HCT116 (cell line): ENCODE measurements around the gene CD74. TPM values are rescaled to one million over a fixed set of nuclear protein-coding genes. Genes with fewer than 3 reads are reported as not detected.

Experiments
- ATAC-seq: fragments of 200-7000 bp; cut with Tn5 transposase; 2 replicates; pipeline ENCODE4 v1.9.1; 2020; ENCODE audit warnings: mild to moderate bottlenecking, moderate library complexity
- BruUV-seq: library from RNA; stranded (reverse); fragments of 400-500 nt; replicated peaks from 2 replicates; lab custom pipeline; 2021; lab: Mats Ljungman, UMichigan
- CTCF ChIA-PET: fragments of 300-600 bp; sonication (Branson Sonifier 250); formaldehyde crosslinking; loops from one replicate; lab custom pipeline; 2021; ENCODE audit warnings: antibody characterized with exemption; lab: Charles Lee
- POLR2A ChIA-PET: fragments of 300-600, 350-600 bp; sonication (Branson Sonifier 250); formaldehyde crosslinking; loops from one replicate; lab custom pipeline; 2021; ENCODE audit warnings: antibody characterized with exemption; lab: Charles Lee
- RAD21 ChIA-PET, 2 experiments: fragments of 300-600 bp; sonication (Branson Sonifier 250); formaldehyde crosslinking; loops; one replicate each; lab custom pipeline; 2023; ENCODE audit warnings: low total read pairs in 2 of 2; ENCODE audit not compliant: uncharacterized antibody in 2 of 2, unreplicated experiment in 2 of 2, low non-redundant PET in 1 of 2; lab: Charles Lee
- DNase-seq: peaks from one replicate; pipeline ENCODE4 v3.0.0-alpha.2; 2010; ENCODE audit warnings: low read depth, low spot score
- H2AFZ ChIP-seq: fragments of 200-600 bp; shearing (Covaris generic), sonication (generic); 2 replicates; pipeline ENCODE4 v1.6.1; 2017; ENCODE audit warnings: low read depth, mixed run types, mixed read lengths, antibody characterized with exemption, low read length; ENCODE audit not compliant: poor library complexity, severe bottlenecking
- H3K27ac ChIP-seq: 2 replicates; pipeline ENCODE4 v1.5.1; 2012; ENCODE audit warnings: low read depth, low read length
- H3K27me3 ChIP-seq: fragments of 200-600 bp; sonication (generic); 2 replicates; pipeline ENCODE4 v1.6.1; 2016; ENCODE audit warnings: mixed run types, low read length, mixed read lengths; ENCODE audit not compliant: insufficient read depth
- H3K36me3 ChIP-seq, 2 experiments: fragments of 200-500 bp in 1 of 2; fragments of 200-600 bp in 1 of 2; sonication (Bioruptor generic) in 1 of 2; sonication (generic) in 1 of 2; 2 replicates each; pipeline versions ENCODE4 v1.5.1 to v1.6.1; 2014 to 2016; ENCODE audit warnings: low read length in 2 of 2, inconsistent platforms in 1 of 2, mixed read lengths in 1 of 2, mixed run types in 1 of 2; ENCODE audit not compliant: insufficient read depth in 2 of 2, control insufficient read depth in 1 of 2
- H3K4me1 ChIP-seq, 2 experiments: fragments of 200-600 bp in 1 of 2; sonication (generic) in 1 of 2; 2 replicates each; pipeline versions ENCODE4 v1.5.1 to v1.6.1; 2012 to 2017; ENCODE audit warnings: low read length in 2 of 2, inconsistent platforms in 1 of 2, mild to moderate bottlenecking in 1 of 2, mixed read lengths in 1 of 2, mixed run types in 1 of 2, moderate library complexity in 1 of 2; ENCODE audit not compliant: insufficient read depth in 2 of 2, control insufficient read depth in 1 of 2
- H3K4me2 ChIP-seq: fragments of 200-600 bp; sonication (generic); 2 replicates; pipeline ENCODE4 v1.6.1; 2017; ENCODE audit warnings: mixed run types, low read length, mixed read lengths
- H3K4me3 ChIP-seq, 2 experiments: fragments of 200-600 bp in 1 of 2; sonication (generic) in 1 of 2; replicated peaks in 1 of 2; 2 replicates each; pipeline ENCODE4 v1.5.1; 2011 to 2016; ENCODE audit warnings: low read length in 2 of 2, control low read depth in 1 of 2, low read depth in 1 of 2, mild to moderate bottlenecking in 1 of 2, mixed read lengths in 1 of 2, mixed run types in 1 of 2
- H3K79me2 ChIP-seq: fragments of 200-600 bp; sonication (generic); 2 replicates; pipeline ENCODE4 v1.6.1; 2017; ENCODE audit warnings: mild to moderate bottlenecking, mixed run types, low read length, moderate library complexity, mixed read lengths; ENCODE audit not compliant: insufficient read depth
- H3K9ac ChIP-seq: fragments of 200-600 bp; sonication (generic); 2 replicates; pipeline ENCODE4 v1.6.1; 2016; ENCODE audit warnings: low read length, mixed read lengths
- H3K9me2 ChIP-seq: fragments of 200-600 bp; sonication (generic), shearing (Covaris generic); 2 replicates; pipeline ENCODE4 v1.6.1; 2017; ENCODE audit warnings: mixed run types, mild to moderate bottlenecking, moderate library complexity; ENCODE audit not compliant: insufficient read depth
- H3K9me3 ChIP-seq, 2 experiments: fragments of 200-500 bp in 1 of 2; fragments of 200-600 bp in 1 of 2; sonication (Bioruptor generic) in 1 of 2; sonication (generic) in 1 of 2; 2 replicates each; pipeline ENCODE4 v1.6.1; 2014 to 2017; ENCODE audit warnings: low read length in 2 of 2, mixed read lengths in 2 of 2, inconsistent platforms in 1 of 2, low read depth in 1 of 2, mild to moderate bottlenecking in 1 of 2, mixed run types in 1 of 2, moderate library complexity in 1 of 2; ENCODE audit not compliant: control insufficient read depth in 1 of 2, insufficient read depth in 1 of 2
- H4K20me1 ChIP-seq: fragments of 200-600 bp; sonication (generic), shearing (Covaris generic); 2 replicates; pipeline ENCODE4 v1.6.1; 2017; ENCODE audit warnings: mixed run types, mild to moderate bottlenecking, moderate library complexity; ENCODE audit not compliant: insufficient read depth
- CBX3 ChIP-seq: IDR thresholded peaks from 2 replicates; pipeline ENCODE4 v1.6.1; 2012; ENCODE audit warnings: low read depth
- CEBPB ChIP-seq: IDR thresholded peaks from 2 replicates; pipeline ENCODE4 v1.6.1; 2012; ENCODE audit warnings: low read depth
- EGR1 ChIP-seq: IDR thresholded peaks from 2 replicates; pipeline ENCODE4 v1.6.1; 2012; ENCODE audit warnings: low read depth
- EZH2 ChIP-seq: fragments of 200-600 bp; sonication (generic); IDR thresholded peaks from 2 replicates; pipeline ENCODE4 v1.6.1; 2017; ENCODE audit warnings: antibody characterized with exemption, mixed run types
- EZH2phosphoT487 ChIP-seq: fragments of 200-600 bp; IDR thresholded peaks from 2 replicates; pipeline ENCODE4 v1.6.1; 2018; ENCODE audit warnings: antibody characterized with exemption, borderline replicate concordance
- FOSL1 ChIP-seq: IDR thresholded peaks from 2 replicates; pipeline ENCODE4 v1.6.1; 2012; ENCODE audit warnings: low read depth
- MAX ChIP-seq: IDR thresholded peaks from 2 replicates; pipeline ENCODE4 v1.6.1; 2012
- POLR2AphosphoS5 ChIP-seq: IDR thresholded peaks from 2 replicates; pipeline ENCODE4 v1.6.1; 2011; ENCODE audit warnings: mild to moderate bottlenecking, low read depth, low read length, moderate library complexity
- SIN3A ChIP-seq: IDR thresholded peaks from 2 replicates; pipeline ENCODE4 v1.6.1; 2012; ENCODE audit warnings: low read depth
- SP1 ChIP-seq: IDR thresholded peaks from 2 replicates; pipeline ENCODE4 v1.6.1; 2012; ENCODE audit warnings: low read depth
- SRF ChIP-seq: IDR thresholded peaks from 2 replicates; pipeline ENCODE4 v1.6.1; 2012; ENCODE audit warnings: low read depth
- TCF7L2 ChIP-seq: IDR thresholded peaks from 2 replicates; pipeline ENCODE4 v1.7.0; 2011; ENCODE audit warnings: borderline replicate concordance, inconsistent platforms; ENCODE audit not compliant: insufficient read depth, insufficient read length; ENCODE audit errors: extremely low read depth
- YY1 ChIP-seq: IDR thresholded peaks from 2 replicates; pipeline ENCODE4 v1.6.1; 2011; ENCODE audit warnings: low read length, low read depth, moderate library complexity, mild to moderate bottlenecking; ENCODE audit not compliant: insufficient replicate concordance; ENCODE audit errors: extremely low read depth
- ZBTB33 ChIP-seq: IDR thresholded peaks from 2 replicates; pipeline ENCODE4 v1.6.1; 2011; ENCODE audit warnings: mild to moderate bottlenecking, low read length, moderate library complexity; ENCODE audit not compliant: insufficient replicate concordance; ENCODE audit errors: extremely low read depth
- ZFX ChIP-seq: fragments of 450-650 bp; IDR thresholded peaks from 2 replicates; pipeline ENCODE4 v1.6.1; 2017
- ZNF274 ChIP-seq: fragments of 200-500 bp; sonication (Bioruptor generic); IDR thresholded peaks from 2 replicates; pipeline ENCODE4 v1.6.1; 2014; ENCODE audit warnings: mild to moderate bottlenecking, low read depth, low read length, inconsistent platforms
- intact Hi-C: fragments of 100-400 bp; cut with micrococcal nuclease; formaldehyde crosslinking; loops from 2 replicates; pipeline ENCODE4 v1.10.0; 2022
- total RNA-seq: library from RNA; stranded (reverse); gene quantifications from one replicate; pipeline ENCODE4 v1.2.1, GENCODE V29; 2021; ENCODE audit not compliant: unreplicated experiment
- TF ChIP-seq, protein P1 (sequence below): IDR thresholded peaks from 2 replicates; pipeline ENCODE4 v1.6.1; 2012
- TF ChIP-seq, protein P2 (sequence below), 3 experiments: fragments of 200-600 bp in 1 of 3; sonication (generic) in 1 of 3; IDR thresholded peaks in 2 of 3; conservative IDR thresholded peaks in 1 of 3; 2 replicates each; pipeline ENCODE4 v1.5.1; 2012 to 2017; ENCODE audit warnings: low read depth in 2 of 3, low read length in 2 of 3, antibody characterized with exemption in 1 of 3, borderline replicate concordance in 1 of 3, control low read depth in 1 of 3, mild to moderate bottlenecking in 1 of 3, mixed read lengths in 1 of 3, mixed run types in 1 of 3, moderate library complexity in 1 of 3; ENCODE audit not compliant: insufficient read depth in 1 of 3
- TF ChIP-seq, protein P3 (sequence below): IDR thresholded peaks from 2 replicates; pipeline ENCODE4 v1.6.1; 2012; ENCODE audit warnings: low read depth

CD74 gene
- total RNA-seq, 1 experiment from 2014 or later, result 8.9 TPM

GRCh38 chr5:150428106-150428876, 15.6 kb upstream of the CD74 start:
- Histone ChIP-seq H3K36me3 (no peaks in the 10 kb centered on the region), H3K4me3 (no peak overlapping the region), H2AFZ (no peak overlapping the region), H4K20me1 (no peaks in the 10 kb centered on the region), H3K4me1 (no peaks in the 10 kb centered on the region), H3K9me2 (no peaks in the 10 kb centered on the region), H3K4me2 (no peak overlapping the region), H3K79me2 (no peaks in the 10 kb centered on the region), H3K27me3 (no peaks in the 10 kb centered on the region), H3K27ac (no peak overlapping the region; the same call in 1 of the 2 replicates), H3K9me3 (no peaks in the 10 kb centered on the region), H3K9ac (no peak overlapping the region)
- intact Hi-C loops, result no loop called here
- POLR2A ChIA-PET, result no interaction called here
- ATAC-seq (peak; percentile 29; the same call in 1 of the 2 replicates), DNase-seq (no peak)
- CTCF ChIA-PET, result no interaction called here
- no TSS peak for BruUV-seq
- RAD21 ChIA-PET, result no interaction called here
- no peak for TF ChIP-seq SRF
- TF ChIP-seq CEBPB, result no peak
- no peak for TF ChIP-seq EZH2phosphoT487
- TF ChIP-seq CBX3, result no peak
- no peak for TF ChIP-seq SP1
- TF ChIP-seq FOSL1, result no peak
- TF ChIP-seq, protein P1, sequence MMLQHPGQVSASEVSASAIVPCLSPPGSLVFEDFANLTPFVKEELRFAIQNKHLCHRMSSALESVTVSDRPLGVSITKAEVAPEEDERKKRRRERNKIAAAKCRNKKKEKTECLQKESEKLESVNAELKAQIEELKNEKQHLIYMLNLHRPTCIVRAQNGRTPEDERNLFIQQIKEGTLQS, result no peak
- no peak for TF ChIP-seq EZH2
- TF ChIP-seq ZFX, result no peak
- TF ChIP-seq TCF7L2, result no peak
- TF ChIP-seq ZBTB33, result no peak
- TF ChIP-seq, protein P2, sequence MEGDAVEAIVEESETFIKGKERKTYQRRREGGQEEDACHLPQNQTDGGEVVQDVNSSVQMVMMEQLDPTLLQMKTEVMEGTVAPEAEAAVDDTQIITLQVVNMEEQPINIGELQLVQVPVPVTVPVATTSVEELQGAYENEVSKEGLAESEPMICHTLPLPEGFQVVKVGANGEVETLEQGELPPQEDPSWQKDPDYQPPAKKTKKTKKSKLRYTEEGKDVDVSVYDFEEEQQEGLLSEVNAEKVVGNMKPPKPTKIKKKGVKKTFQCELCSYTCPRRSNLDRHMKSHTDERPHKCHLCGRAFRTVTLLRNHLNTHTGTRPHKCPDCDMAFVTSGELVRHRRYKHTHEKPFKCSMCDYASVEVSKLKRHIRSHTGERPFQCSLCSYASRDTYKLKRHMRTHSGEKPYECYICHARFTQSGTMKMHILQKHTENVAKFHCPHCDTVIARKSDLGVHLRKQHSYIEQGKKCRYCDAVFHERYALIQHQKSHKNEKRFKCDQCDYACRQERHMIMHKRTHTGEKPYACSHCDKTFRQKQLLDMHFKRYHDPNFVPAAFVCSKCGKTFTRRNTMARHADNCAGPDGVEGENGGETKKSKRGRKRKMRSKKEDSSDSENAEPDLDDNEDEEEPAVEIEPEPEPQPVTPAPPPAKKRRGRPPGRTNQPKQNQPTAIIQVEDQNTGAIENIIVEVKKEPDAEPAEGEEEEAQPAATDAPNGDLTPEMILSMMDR (IDR thresholded peaks at IDR 0.05 in 2 of 3, conservative IDR thresholded peaks at IDR 0.05 in 1 of 3; ENCODE audit: borderline replicate concordance in 1 of 3, insufficient read depth in 1 of 3, low read depth in 2 of 3, low read length in 2 of 3), result no peak
- no peak for TF ChIP-seq SIN3A
- TF ChIP-seq, protein P3, sequence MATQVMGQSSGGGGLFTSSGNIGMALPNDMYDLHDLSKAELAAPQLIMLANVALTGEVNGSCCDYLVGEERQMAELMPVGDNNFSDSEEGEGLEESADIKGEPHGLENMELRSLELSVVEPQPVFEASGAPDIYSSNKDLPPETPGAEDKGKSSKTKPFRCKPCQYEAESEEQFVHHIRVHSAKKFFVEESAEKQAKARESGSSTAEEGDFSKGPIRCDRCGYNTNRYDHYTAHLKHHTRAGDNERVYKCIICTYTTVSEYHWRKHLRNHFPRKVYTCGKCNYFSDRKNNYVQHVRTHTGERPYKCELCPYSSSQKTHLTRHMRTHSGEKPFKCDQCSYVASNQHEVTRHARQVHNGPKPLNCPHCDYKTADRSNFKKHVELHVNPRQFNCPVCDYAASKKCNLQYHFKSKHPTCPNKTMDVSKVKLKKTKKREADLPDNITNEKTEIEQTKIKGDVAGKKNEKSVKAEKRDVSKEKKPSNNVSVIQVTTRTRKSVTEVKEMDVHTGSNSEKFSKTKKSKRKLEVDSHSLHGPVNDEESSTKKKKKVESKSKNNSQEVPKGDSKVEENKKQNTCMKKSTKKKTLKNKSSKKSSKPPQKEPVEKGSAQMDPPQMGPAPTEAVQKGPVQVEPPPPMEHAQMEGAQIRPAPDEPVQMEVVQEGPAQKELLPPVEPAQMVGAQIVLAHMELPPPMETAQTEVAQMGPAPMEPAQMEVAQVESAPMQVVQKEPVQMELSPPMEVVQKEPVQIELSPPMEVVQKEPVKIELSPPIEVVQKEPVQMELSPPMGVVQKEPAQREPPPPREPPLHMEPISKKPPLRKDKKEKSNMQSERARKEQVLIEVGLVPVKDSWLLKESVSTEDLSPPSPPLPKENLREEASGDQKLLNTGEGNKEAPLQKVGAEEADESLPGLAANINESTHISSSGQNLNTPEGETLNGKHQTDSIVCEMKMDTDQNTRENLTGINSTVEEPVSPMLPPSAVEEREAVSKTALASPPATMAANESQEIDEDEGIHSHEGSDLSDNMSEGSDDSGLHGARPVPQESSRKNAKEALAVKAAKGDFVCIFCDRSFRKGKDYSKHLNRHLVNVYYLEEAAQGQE, result no peak
- TF ChIP-seq POLR2AphosphoS5, result no peak
- no peak for TF ChIP-seq MAX
- TF ChIP-seq EGR1, result no peak
- no peak for TF ChIP-seq ZNF274
- TF ChIP-seq YY1, result no peak
